Peyer's patch (tissue), 4 donors: ENCODE data around the gene PHPT1. TPM values are rescaled to one million over a fixed set of nuclear protein-coding genes. Genes with fewer than 3 reads are reported as not detected.
A peak's percentile ranks its signal among the peaks of the same experiment; 100 is the strongest.

Experiments
- DNase-seq, 3 donors: peaks; one replicate each; pipeline ENCODE4 v3.0.0-alpha.2; 2017 to 2019
- H3K27ac ChIP-seq, 4 donors: fragments of 200-600 bp; sonication (generic); one replicate each; pipeline ENCODE4 v1.5.1; 2016 to 2019
- H3K27me3 ChIP-seq, 2 donors: fragments of 200-600 bp; sonication (generic); one replicate each; pipeline ENCODE4 v1.5.1; 2019
- H3K36me3 ChIP-seq, 3 donors: fragments of 200-600 bp; sonication (generic); one replicate each; pipeline ENCODE4 v1.5.1; 2016 to 2019
- H3K4me1 ChIP-seq, 4 donors: fragments of 200-600 bp; sonication (generic); one replicate each; pipeline ENCODE4 v1.5.1; 2016 to 2019
- H3K4me3 ChIP-seq, 4 donors: fragments of 200-600 bp; sonication (generic); 1 replicate in 3 of 4; 2 replicates in 1 of 4; pipeline ENCODE4 v1.5.1; 2016 to 2019; ENCODE audit warnings: mild to moderate bottlenecking in 1 of 4
- H3K9me3 ChIP-seq, 4 donors: fragments of 200-600 bp; sonication (generic); one replicate each; pipeline ENCODE4 v1.5.1; 2016 to 2019; ENCODE audit warnings: mild to moderate bottlenecking in 1 of 4
- POLR2A ChIP-seq, 2 donors: fragments of 450-650 bp; IDR thresholded peaks; one replicate each; pipeline ENCODE4 v1.5.1; 2017; ENCODE audit warnings: antibody characterized with exemption in 2 of 2, mild to moderate bottlenecking in 2 of 2, moderate library complexity in 2 of 2
- total RNA-seq, 4 donors: library from RNA; depleted of rRNA; stranded (reverse); fragments of >200 nt; gene quantifications; one replicate each; pipeline ENCODE4 v1.1.0, GENCODE V29; 2016
- TF ChIP-seq, protein P1 (sequence below), 6 experiments: fragments of 450-650 bp in 4 of 6; fragments of 200-600 bp in 2 of 6; sonication (generic) in 1 of 6; IDR thresholded peaks; one replicate each; pipeline ENCODE4 v1.5.1; 2017 to 2019; ENCODE audit warnings: antibody characterized with exemption in 6 of 6, mild to moderate bottlenecking in 3 of 6, moderate library complexity in 1 of 6

Gene PHPT1
- total RNA-seq, 4 donors from 2014 or later = 66.0 to 120 (median 96.5) TPM

GRCh38 chr9:136885950-136886578, 36.9 kb downstream of the PHPT1 start, which contains the start of gene TRAF2:
Gene TRAF2 (plus strand): TSS chr9:136886516. CDS start chr9:136898741, 12,225 bp downstream.
- peaks cover 0 to 40% (median 18%) of the 10 kb centered on the region in 4 donors for H3K4me1 ChIP-seq
- H3K4me3 ChIP-seq = peak within 1 kb of the TSS; percentile 75 to 98 (median 92)
- peak; percentile 62 to 74 for TF ChIP-seq POLR2A (IDR thresholded peaks at IDR 0.05)
- TF ChIP-seq, protein P1, sequence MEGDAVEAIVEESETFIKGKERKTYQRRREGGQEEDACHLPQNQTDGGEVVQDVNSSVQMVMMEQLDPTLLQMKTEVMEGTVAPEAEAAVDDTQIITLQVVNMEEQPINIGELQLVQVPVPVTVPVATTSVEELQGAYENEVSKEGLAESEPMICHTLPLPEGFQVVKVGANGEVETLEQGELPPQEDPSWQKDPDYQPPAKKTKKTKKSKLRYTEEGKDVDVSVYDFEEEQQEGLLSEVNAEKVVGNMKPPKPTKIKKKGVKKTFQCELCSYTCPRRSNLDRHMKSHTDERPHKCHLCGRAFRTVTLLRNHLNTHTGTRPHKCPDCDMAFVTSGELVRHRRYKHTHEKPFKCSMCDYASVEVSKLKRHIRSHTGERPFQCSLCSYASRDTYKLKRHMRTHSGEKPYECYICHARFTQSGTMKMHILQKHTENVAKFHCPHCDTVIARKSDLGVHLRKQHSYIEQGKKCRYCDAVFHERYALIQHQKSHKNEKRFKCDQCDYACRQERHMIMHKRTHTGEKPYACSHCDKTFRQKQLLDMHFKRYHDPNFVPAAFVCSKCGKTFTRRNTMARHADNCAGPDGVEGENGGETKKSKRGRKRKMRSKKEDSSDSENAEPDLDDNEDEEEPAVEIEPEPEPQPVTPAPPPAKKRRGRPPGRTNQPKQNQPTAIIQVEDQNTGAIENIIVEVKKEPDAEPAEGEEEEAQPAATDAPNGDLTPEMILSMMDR (IDR thresholded peaks at IDR 0.05) = peak in 2 of 6 experiments; percentile 0 to 24
- no peaks in the 10 kb centered on the region for H3K27me3 ChIP-seq
- H3K27ac ChIP-seq = peak within 1 kb of the TSS; percentile 77 to 98 (median 86)
- peaks cover 0 to 4% (median 0%) of the 10 kb centered on the region in 3 donors for H3K36me3 ChIP-seq
- H3K9me3 ChIP-seq = no peaks in the 10 kb centered on the region
- peak; percentile 96 to 99 (median 99) for DNase-seq

DNA sequence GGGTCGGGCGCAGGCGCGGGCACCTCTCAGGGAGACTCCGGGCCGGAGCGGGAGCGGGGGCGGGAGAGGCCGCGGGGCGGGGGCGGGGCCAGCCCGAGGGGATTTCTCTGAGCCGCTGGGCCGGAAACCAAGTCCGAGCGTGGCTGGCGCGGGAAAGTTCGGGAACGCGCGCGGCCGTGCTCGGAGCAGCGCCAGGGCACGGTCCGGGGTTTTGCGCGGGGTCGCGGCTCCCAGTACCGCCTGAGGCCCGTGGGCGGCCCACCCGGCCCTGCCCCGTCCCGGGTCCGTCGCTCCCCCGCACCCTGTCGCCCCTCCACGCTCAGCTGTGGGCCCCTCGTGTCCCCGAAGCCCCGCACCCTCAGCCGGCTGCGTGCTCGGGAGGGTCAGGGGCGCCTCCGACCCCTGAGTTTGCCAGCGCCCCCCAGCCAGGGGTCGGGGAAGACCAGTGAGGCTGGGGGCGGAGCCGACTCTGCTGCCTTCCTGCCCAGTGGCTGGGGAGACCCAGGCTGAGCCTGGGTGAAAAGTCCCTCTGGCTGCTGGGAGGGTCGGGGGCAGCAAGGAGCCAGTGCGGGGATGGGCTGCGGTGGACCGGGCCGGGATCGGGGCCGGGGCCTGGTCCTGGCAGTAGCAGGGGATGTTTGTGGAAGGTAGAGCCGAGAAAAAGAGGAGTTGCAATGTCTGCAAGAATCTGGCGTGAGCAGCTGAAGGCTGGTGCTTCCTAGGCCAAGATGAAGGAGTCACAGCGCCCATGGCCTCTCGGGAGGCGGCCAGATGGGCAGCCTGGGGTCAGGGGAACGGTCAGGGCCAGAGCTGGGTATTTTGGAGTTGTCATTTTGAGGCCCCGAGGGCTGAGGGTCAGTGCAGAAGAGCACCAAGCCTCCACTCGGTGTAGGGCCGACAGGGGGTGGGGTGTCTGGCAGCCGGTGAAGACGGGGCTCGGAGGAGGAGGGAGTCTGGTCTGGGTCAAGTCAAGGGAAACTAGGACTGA, 37.7 kb downstream of the PHPT1 start:
- no peak for TF ChIP-seq POLR2A (IDR thresholded peaks at IDR 0.05)
- TF ChIP-seq, protein P1 (IDR thresholded peaks at IDR 0.05) = no peak
- H3K27me3 ChIP-seq = no peaks in the 10 kb centered on the region
- peak in 2 of 3 donors; percentile 62 to 65 for DNase-seq
- peaks cover 0 to 32% (median 13%) of the 10 kb centered on the region in 4 donors for H3K4me1 ChIP-seq
- peaks cover 0 to 8% (median 0%) of the 10 kb centered on the region in 3 donors for H3K36me3 ChIP-seq
- peak overlapping the region; percentile 75 to 98 (median 92) for H3K4me3 ChIP-seq
- no peaks in the 10 kb centered on the region for H3K9me3 ChIP-seq
- peak overlapping the region; percentile 77 to 98 (median 86) for H3K27ac ChIP-seq

DNA sequence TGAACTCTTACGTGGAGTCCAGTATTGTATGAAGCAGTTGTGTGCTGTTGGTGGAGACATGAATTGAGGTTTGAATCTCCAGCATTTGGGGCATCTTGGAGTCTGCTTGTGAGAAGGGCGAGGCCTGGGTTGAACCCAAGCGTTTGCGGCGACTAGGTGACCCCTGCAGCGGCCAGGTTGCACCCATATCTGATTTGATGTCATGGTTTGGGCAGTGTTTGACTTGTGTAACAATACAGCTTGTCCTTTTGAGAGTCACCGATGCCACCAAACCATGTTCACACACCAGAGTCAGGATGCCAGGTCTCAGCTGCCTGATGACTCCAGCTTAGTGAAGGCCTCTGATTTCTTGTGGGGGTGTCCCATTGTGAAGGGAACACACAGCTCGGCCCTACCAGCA, 39.2 kb downstream of the PHPT1 start:
- Histone ChIP-seq H3K27ac (no peak overlapping the region), H3K4me3 (no peak overlapping the region), H3K4me1 (peaks cover 0 to 18% (median 5%) of the 10 kb centered on the region in 4 donors), H3K27me3 (no peaks in the 10 kb centered on the region), H3K9me3 (no peaks in the 10 kb centered on the region), H3K36me3 (peaks cover 0 to 8% (median 0%) of the 10 kb centered on the region in 3 donors)
- no peak for DNase-seq
- TF ChIP-seq, protein P1 (IDR thresholded peaks at IDR 0.05) = no peak
- no peak for TF ChIP-seq POLR2A (IDR thresholded peaks at IDR 0.05)

DNA sequence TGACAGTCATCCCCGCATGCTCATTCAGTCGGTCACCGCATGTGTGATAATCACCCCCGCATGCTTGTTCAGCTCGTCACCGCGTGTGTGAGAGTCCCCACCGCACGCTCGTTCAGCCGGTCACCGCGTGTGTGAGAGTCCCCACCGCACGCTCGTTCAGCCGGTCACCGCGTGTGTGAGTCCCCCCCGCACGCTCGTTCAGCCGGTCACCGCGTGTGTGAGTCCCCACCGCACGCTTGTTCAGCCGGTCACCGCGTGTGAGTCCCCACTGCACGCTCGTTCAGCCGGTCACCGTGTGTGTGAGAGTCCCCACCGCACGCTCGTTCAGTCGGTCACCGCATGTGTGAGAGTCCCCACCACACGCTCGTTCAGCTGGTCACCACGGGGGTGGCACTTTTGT, 40.6 kb downstream of the PHPT1 start:
- peak in 1 of 3 donors; percentile 34 for DNase-seq
- Histone ChIP-seq H3K36me3 (peaks cover 0 to 8% (median 0%) of the 10 kb centered on the region in 3 donors), H3K4me1 (peaks cover 0 to 18% (median 5%) of the 10 kb centered on the region in 4 donors), H3K27me3 (no peaks in the 10 kb centered on the region), H3K27ac (no peak overlapping the region), H3K4me3 (no peak overlapping the region), H3K9me3 (no peaks in the 10 kb centered on the region)
- TF ChIP-seq, protein P1 (IDR thresholded peaks at IDR 0.05) = no peak
- TF ChIP-seq POLR2A (IDR thresholded peaks at IDR 0.05) = no peak

- TF ChIP-seq, protein P1 (IDR thresholded peaks at IDR 0.05) = no peak
- TF ChIP-seq POLR2A (IDR thresholded peaks at IDR 0.05) = no peak
- Histone ChIP-seq H3K27me3 (no peaks in the 10 kb centered on the region), H3K4me3 (no peak overlapping the region), H3K27ac (no peak overlapping the region), H3K9me3 (no peaks in the 10 kb centered on the region), H3K4me1 (peaks cover 0 to 11% (median 3%) of the 10 kb centered on the region in 4 donors), H3K36me3 (peaks cover 0 to 8% (median 0%) of the 10 kb centered on the region in 3 donors)
- DNase-seq = peak in 1 of 3 donors; percentile 23
Observed at GRCh38 chr9:136890661-136891060, 41.5 kb downstream of the PHPT1 start.
